ENCODE data around the gene GAPDHS. TPM values are rescaled to one million over a fixed set of nuclear protein-coding genes. Genes with fewer than 3 reads are reported as not detected.

GAPDHS gene
- total RNA-seq, 4 donors from 2014 or later, result not detected

GRCh38 chr19:35501684-35502083 lies 31.6 kb upstream of the GAPDHS start:
- no peak for ATAC-seq
- H3K27me3 ChIP-seq, result peaks cover 20% of the 10 kb centered on the region
- no peaks in the 10 kb centered on the region for H3K36me3 ChIP-seq
- H3K4me3 ChIP-seq, result no peak overlapping the region
- 81 to 100% methylated on average over 3 of the region's 15 CpGs for WGBS, 2 donors (ENCODE audit: low coverage in 1 of 2)
- TF ChIP-seq POLR2A (IDR thresholded peaks at IDR 0.05), result no peak
- no peak for TF ChIP-seq EP300 (IDR thresholded peaks at IDR 0.05)
- no peak for TF ChIP-seq POLR2AphosphoS5 (IDR thresholded peaks at IDR 0.05)
- TF ChIP-seq CTCF (IDR thresholded peaks at IDR 0.05), result no peak
- no peaks in the 10 kb centered on the region for H3K9me3 ChIP-seq
- no peaks in the 10 kb centered on the region for H3K4me1 ChIP-seq
- no peak overlapping the region for H3K27ac ChIP-seq

- Histone ChIP-seq H3K27ac (no peak overlapping the region), H3K9me3 (no peaks in the 10 kb centered on the region), H3K27me3 (peaks cover 29% of the 10 kb centered on the region), H3K36me3 (no peaks in the 10 kb centered on the region), H3K4me3 (no peak overlapping the region), H3K4me1 (no peaks in the 10 kb centered on the region)
- no peak for ATAC-seq
- TF ChIP-seq POLR2A (IDR thresholded peaks at IDR 0.05), result no peak
- no peak for TF ChIP-seq CTCF (IDR thresholded peaks at IDR 0.05)
- no peak for TF ChIP-seq EP300 (IDR thresholded peaks at IDR 0.05)
- TF ChIP-seq POLR2AphosphoS5 (IDR thresholded peaks at IDR 0.05), result no peak
- 82 to 100% methylated on average over 1 to 4 of the region's 4 CpGs for WGBS, 2 donors (ENCODE audit: low coverage in 1 of 2)
Observed at GRCh38 chr19:35502751-35503150, 30.5 kb upstream of the GAPDHS start.

GRCh38 chr19:35506011-35506410 lies 27.2 kb upstream of the GAPDHS start:
- no peak overlapping the region for H3K4me3 ChIP-seq
- H3K9me3 ChIP-seq, result no peaks in the 10 kb centered on the region
- H3K4me1 ChIP-seq, result peaks cover 0 to 15% (median 0%) of the 10 kb centered on the region in 3 donors
- H3K27me3 ChIP-seq, result peaks cover 55% of the 10 kb centered on the region
- whole genome bisulfite sequencing, 2 donors (ENCODE audit: low coverage in 1 of 2), result 76 to 89% methylated on average over 5 to 7 of the region's 7 CpGs
- TF ChIP-seq POLR2AphosphoS5 (IDR thresholded peaks at IDR 0.05) (no peak), EP300 (IDR thresholded peaks at IDR 0.05) (no peak), POLR2A (IDR thresholded peaks at IDR 0.05) (no peak), CTCF (IDR thresholded peaks at IDR 0.05) (no peak)
- ATAC-seq, result no peak
- H3K27ac ChIP-seq, result no peak overlapping the region
- no peaks in the 10 kb centered on the region for H3K36me3 ChIP-seq

- TF ChIP-seq EP300 (IDR thresholded peaks at IDR 0.05), result no peak
- no peak for TF ChIP-seq CTCF (IDR thresholded peaks at IDR 0.05)
- TF ChIP-seq POLR2A (IDR thresholded peaks at IDR 0.05), result no peak
- no peak for TF ChIP-seq POLR2AphosphoS5 (IDR thresholded peaks at IDR 0.05)
- H3K27me3 ChIP-seq, result peaks cover 60% of the 10 kb centered on the region
Observed at GRCh38 chr19:35507561-35507960, 25.7 kb upstream of the GAPDHS start.

GRCh38 chr19:35508129-35508528 lies 25.1 kb upstream of the GAPDHS start:
- Histone ChIP-seq H3K36me3 (no peaks in the 10 kb centered on the region), H3K9me3 (no peaks in the 10 kb centered on the region), H3K27me3 (peaks cover 60% of the 10 kb centered on the region), H3K4me3 (no peak overlapping the region), H3K27ac (no peak overlapping the region), H3K4me1 (peaks cover 0 to 15% (median 0%) of the 10 kb centered on the region in 3 donors)
- no peak for ATAC-seq
- TF ChIP-seq EP300 (IDR thresholded peaks at IDR 0.05) (no peak), POLR2AphosphoS5 (IDR thresholded peaks at IDR 0.05) (no peak), POLR2A (IDR thresholded peaks at IDR 0.05) (no peak), CTCF (IDR thresholded peaks at IDR 0.05) (no peak)
- 81 to 86% methylated on average over 1 to 3 of the region's 3 CpGs for WGBS, 2 donors (ENCODE audit: low coverage in 1 of 2)

More at GRCh38 chr19:35507561-35507960, 25.7 kb upstream of the GAPDHS start:
- Histone ChIP-seq H3K9me3 (no peaks in the 10 kb centered on the region), H3K4me1 (peaks cover 0 to 15% (median 0%) of the 10 kb centered on the region in 3 donors), H3K36me3 (no peaks in the 10 kb centered on the region), H3K27ac (no peak overlapping the region), H3K4me3 (no peak overlapping the region)
- 62 to 84% methylated on average over 8 to 9 of the region's 11 CpGs for WGBS, 2 donors (ENCODE audit: low coverage in 1 of 2)
- ATAC-seq, result no peak

All from gastroesophageal sphincter (tissue), 4 donors.